DOHH2 (cell line): ENCODE data around the gene CBL.

ENCODE experiments used
- H3F3A ChIP-seq: fragments of 200-600 bp; sonication (generic), shearing (Covaris generic); 2 replicates; pipeline ENCODE4 v1.6.0; 2016; ENCODE audit warnings: antibody characterized with exemption, mild to moderate bottlenecking; ENCODE audit not compliant: control insufficient read depth, insufficient read depth
- H3K27ac ChIP-seq: fragments of 200-600 bp; sonication (generic); 2 replicates; pipeline ENCODE4 v1.5.1; 2014; ENCODE audit warnings: low read depth, mild to moderate bottlenecking, low read length, moderate library complexity
- H3K27me3 ChIP-seq: fragments of 200-600 bp; sonication (generic); 2 replicates; pipeline ENCODE4 v1.6.1; 2014; ENCODE audit warnings: mild to moderate bottlenecking, low read length, mixed read lengths; ENCODE audit not compliant: control insufficient read depth
- H3K36me3 ChIP-seq: fragments of 200-600 bp; sonication (generic); 2 replicates; pipeline ENCODE4 v1.6.1; 2014; ENCODE audit warnings: mild to moderate bottlenecking, low read length, moderate library complexity, mixed read lengths; ENCODE audit not compliant: control insufficient read depth
- H3K4me1 ChIP-seq: fragments of 200-600 bp; sonication (generic); 2 replicates; pipeline ENCODE4 v1.6.1; 2014; ENCODE audit warnings: mild to moderate bottlenecking, low read length, mixed read lengths; ENCODE audit not compliant: control insufficient read depth
- H3K4me2 ChIP-seq: fragments of 200-600 bp; sonication (generic); 2 replicates; pipeline ENCODE4 v1.6.0; 2014; ENCODE audit warnings: mild to moderate bottlenecking, low read length, moderate library complexity
- H3K4me3 ChIP-seq: fragments of 200-600 bp; sonication (generic); 2 replicates; pipeline ENCODE4 v1.5.1; 2014; ENCODE audit warnings: mild to moderate bottlenecking, low read length, mixed read lengths
- H3K79me2 ChIP-seq: fragments of 200-600 bp; sonication (generic); 2 replicates; pipeline ENCODE4 v1.6.1; 2014; ENCODE audit warnings: mild to moderate bottlenecking, low read length, mixed read lengths; ENCODE audit not compliant: control insufficient read depth
- H3K9me2 ChIP-seq: fragments of 200-600 bp; sonication (generic); replicated peaks from 2 replicates; pipeline ENCODE4 v1.6.1; 2014; ENCODE audit warnings: mild to moderate bottlenecking, low read length, mixed read lengths; ENCODE audit not compliant: control insufficient read depth
- H3K9me3 ChIP-seq: fragments of 200-600 bp; sonication (generic); 2 replicates; pipeline ENCODE4 v1.6.1; 2014; ENCODE audit warnings: antibody characterized with exemption, low read length, mixed read lengths; ENCODE audit not compliant: control insufficient read depth, insufficient read depth
- H4K20me1 ChIP-seq: fragments of 200-600 bp; sonication (generic); 2 replicates; pipeline ENCODE4 v1.6.0; 2014; ENCODE audit warnings: low read depth, mild to moderate bottlenecking, antibody characterized with exemption, low read length, moderate library complexity; ENCODE audit not compliant: control insufficient read depth, insufficient read depth
- CTCF ChIP-seq: fragments of 200-600 bp; sonication (generic); IDR thresholded peaks from one replicate; pipeline ENCODE4 v1.5.1; 2014; ENCODE audit warnings: antibody characterized with exemption, mild to moderate bottlenecking, low read depth, low read length; ENCODE audit not compliant: poor library complexity, severe bottlenecking
- EZH2phosphoT487 ChIP-seq: fragments of 200-600 bp; sonication (generic); IDR thresholded peaks from 2 replicates; pipeline ENCODE4 v1.6.1; 2017; ENCODE audit warnings: borderline replicate concordance, mild to moderate bottlenecking, antibody characterized with exemption, low read length, moderate library complexity, mixed read lengths

The CBL gene

GRCh38 chr11:119178166-119178680, 27.9 kb upstream of the CBL start:
- Histone ChIP-seq H3K27ac (no peak overlapping the region), H3K4me2 (no peak overlapping the region), H3K79me2 (no peaks in the 10 kb centered on the region), H4K20me1 (no peaks in the 10 kb centered on the region), H3F3A (no peaks in the 10 kb centered on the region), H3K4me1 (peaks cover 4% of the 10 kb centered on the region; the same call in 1 of the 2 replicates), H3K9me2 (no peaks in the 10 kb centered on the region), H3K36me3 (0 out of 2 replicates have a peak, but pooled peaks cover 3% of the 10 kb centered on the region), H3K9me3 (no peaks in the 10 kb centered on the region), H3K4me3 (no peak overlapping the region), H3K27me3 (no peaks in the 10 kb centered on the region)
- no peak for TF ChIP-seq EZH2phosphoT487
- no peak for TF ChIP-seq CTCF

- Histone ChIP-seq H3K27ac (no peak overlapping the region), H3K4me2 (no peak overlapping the region), H3K9me3 (no peaks in the 10 kb centered on the region), H3K9me2 (no peaks in the 10 kb centered on the region), H3K79me2 (no peaks in the 10 kb centered on the region), H3K4me1 (peaks cover 4% of the 10 kb centered on the region; the same call in 1 of the 2 replicates), H3K36me3 (0 out of 2 replicates have a peak, but pooled peaks cover 3% of the 10 kb centered on the region), H4K20me1 (no peaks in the 10 kb centered on the region), H3F3A (no peaks in the 10 kb centered on the region), H3K4me3 (no peak overlapping the region), H3K27me3 (no peaks in the 10 kb centered on the region)
- no peak for TF ChIP-seq CTCF
- TF ChIP-seq EZH2phosphoT487, result no peak
Measured at GRCh38 chr11:119179342-119179741, 26.8 kb upstream of the CBL start.

GRCh38 chr11:119179983-119180382, 26.2 kb upstream of the CBL start:
- no peaks in the 10 kb centered on the region for H3F3A ChIP-seq
- H3K27me3 ChIP-seq, result no peaks in the 10 kb centered on the region
- H3K9me3 ChIP-seq, result no peaks in the 10 kb centered on the region
- no peak overlapping the region for H3K27ac ChIP-seq
- 0 out of 2 replicates have a peak, but pooled peaks cover 3% of the 10 kb centered on the region for H3K36me3 ChIP-seq
- no peak overlapping the region for H3K4me2 ChIP-seq
- TF ChIP-seq CTCF, result no peak
- no peak for TF ChIP-seq EZH2phosphoT487
- peaks cover 4% of the 10 kb centered on the region; the same call in 1 of the 2 replicates for H3K4me1 ChIP-seq
- no peaks in the 10 kb centered on the region for H3K9me2 ChIP-seq
- H3K4me3 ChIP-seq, result no peak overlapping the region
- H3K79me2 ChIP-seq, result no peaks in the 10 kb centered on the region
- no peaks in the 10 kb centered on the region for H4K20me1 ChIP-seq
